DMS153 treated with DMSO at 0.1 percent for 48 hours (cell line): ENCODE data around the gene AGAP4.
"Not testable (repeated sequence)": the region's sequence is repeated elsewhere in the genome, so short reads cannot be mapped to it uniquely, and the experiment has no call there.

Experiments used
- DNase-seq: peaks from one replicate; lab custom pipeline; 2025; ENCODE audit not compliant: unreplicated experiment; lab: John Stamatoyannopoulos, UW

Gene AGAP4

DNA sequence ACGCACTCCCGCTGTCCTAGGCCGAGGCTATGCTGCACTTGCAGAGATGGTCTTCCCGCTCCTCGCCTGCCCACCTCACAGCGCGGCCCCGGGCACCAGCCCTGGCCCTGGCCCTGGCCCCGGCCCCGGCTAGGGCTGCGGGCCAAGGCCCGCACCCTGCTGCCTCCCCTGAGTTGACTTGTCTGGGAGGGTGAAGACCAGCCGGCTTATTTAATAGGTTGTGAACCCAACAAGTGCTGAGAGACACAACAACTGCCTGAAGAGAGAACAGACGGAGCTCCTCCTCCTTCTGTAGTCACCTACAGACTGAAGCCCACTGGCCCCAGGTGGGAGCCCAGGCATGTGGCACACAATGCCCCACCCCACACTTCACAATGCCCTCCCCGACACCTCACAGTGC, at the start of gene AGAP4:
Gene AGAP4, minus strand, starts transcription at position 101 of the 400 bp plus-strand sequence. CDS start 153 bp downstream, outside the sequence.
- DNase-seq, result not testable (repeated sequence)

DNA sequence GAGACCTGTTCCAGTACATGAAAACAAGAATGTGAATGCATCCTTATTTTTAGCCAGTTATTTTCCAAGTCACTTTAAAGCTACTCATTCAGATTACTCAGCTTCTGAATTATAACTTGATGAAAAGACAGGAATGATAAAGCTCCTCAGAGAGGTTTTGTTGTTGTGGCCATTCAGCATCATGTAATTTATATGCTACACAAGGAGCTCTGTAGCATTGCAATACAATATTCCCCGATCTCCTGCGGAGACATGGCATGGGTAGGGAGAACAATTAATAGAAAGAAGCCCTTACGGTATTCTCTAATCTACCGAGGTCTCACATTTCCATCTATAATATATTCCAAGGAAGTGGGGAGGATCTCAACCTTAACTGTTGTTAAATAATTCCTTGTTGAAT, 43.4 kb upstream of the AGAP4 start:
- not testable (repeated sequence) for DNase-seq

DNA sequence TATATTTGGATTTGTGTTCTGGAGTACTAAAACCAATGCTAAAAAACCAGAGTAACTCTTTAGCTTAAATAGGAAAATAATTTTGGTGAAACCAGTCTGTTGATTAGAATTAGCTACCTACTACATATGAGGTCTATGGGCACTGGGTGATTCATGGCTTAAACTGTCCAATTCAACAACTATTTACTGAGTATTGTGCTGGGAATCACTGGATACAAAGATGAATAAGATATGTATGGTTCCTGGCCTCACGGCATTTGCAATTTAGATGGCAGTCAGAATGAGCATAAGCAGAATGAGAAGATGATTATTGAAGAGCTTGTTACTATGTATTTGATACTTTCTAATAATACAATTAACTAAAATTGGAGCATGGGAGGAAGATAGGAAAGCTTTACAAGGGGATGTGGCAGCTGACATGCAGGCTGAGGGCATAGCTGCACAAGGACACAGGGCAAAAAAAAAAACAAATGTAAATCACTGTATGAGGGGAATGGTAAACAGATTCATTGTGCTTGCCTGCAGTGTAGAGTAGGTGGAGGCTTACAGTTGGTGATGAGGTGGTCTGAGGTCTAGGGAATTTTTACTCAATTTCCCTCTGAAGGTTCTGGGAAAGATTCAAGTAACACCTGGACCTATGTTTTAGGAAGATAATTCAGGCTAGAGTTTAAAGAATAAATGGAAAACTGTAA, 42.4 kb upstream of the AGAP4 start:
- not testable (repeated sequence) for DNase-seq

DNA sequence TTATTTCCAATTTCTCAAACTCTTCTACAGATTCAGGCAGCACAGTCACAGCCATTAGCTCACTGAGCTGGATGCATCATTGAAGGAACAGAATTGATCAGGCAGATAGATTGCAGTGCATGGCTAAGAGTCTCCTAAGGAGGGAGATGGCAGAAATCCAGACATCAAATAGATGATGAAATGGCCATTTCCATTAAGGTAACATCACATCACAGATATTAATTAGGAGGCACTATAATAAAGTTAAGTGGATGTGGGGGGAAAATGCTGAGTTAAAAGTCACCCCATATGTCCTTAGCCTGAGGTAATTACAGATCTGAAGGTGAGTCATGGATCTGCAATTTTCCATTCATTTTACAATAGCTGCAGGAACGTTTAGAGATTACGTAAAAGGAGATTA, 35.6 kb upstream of the AGAP4 start:
- not testable (repeated sequence) for DNase-seq

DNA sequence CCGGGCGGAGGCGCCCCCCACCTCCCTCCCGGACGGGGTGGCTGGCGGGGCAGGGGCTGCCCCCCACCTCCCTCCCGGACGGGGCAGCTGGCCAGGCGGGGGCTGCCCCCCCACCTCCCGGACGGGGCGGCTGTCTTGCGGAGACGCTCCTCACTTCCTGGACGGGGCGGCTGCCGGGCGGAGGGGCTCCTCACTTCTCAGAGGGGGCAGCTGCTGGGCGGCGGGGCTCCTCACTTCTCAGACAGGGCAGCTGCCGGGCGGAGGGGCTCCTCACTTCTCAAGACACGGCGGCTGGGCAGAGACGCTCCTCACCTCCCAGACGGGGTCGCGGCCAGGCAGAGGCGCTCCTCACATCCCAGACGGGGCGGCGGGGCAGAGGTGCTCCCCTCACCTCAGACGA, 18.1 kb upstream of the AGAP4 start:
- DNase-seq, result not testable (repeated sequence)

DNA sequence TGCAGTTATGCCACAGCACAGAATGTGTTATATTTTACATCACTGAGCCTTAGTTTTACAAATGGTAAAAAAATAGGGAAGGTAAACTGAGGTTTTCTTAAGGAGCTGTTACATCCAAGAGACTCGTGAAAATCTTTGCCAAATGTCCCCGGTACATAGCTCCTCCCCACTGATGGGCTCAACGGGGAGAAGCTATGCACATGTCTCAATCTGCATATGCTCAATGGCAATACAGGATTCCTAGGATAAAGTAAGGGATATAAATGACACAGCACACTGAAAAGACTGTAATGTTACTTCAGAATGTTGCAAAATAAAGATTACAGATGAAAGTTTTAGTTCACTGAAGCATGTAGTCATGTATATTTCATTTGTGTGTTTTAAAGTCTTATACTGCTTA, 17.0 kb upstream of the AGAP4 start:
- DNase-seq, result not testable (repeated sequence)

DNA sequence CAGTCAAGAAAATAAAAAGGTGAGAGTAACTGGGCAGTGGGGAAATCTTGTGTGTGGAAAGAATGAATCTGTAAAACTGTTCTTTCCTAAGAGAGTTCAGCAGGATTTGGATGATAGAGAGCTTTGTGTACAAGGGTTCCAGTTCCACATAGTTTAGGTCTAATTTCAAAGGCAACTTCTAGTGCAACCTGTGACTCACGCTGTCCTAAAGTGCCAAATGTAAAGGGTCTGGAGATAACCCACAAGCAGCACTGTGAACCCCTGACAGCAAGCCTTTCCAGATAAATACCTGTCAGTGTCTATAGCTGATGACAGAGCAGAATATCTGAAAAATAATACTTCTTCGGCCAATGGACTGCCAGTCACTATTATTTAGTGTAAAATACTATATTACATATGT, 16.3 kb upstream of the AGAP4 start:
- not testable (repeated sequence) for DNase-seq

DNA sequence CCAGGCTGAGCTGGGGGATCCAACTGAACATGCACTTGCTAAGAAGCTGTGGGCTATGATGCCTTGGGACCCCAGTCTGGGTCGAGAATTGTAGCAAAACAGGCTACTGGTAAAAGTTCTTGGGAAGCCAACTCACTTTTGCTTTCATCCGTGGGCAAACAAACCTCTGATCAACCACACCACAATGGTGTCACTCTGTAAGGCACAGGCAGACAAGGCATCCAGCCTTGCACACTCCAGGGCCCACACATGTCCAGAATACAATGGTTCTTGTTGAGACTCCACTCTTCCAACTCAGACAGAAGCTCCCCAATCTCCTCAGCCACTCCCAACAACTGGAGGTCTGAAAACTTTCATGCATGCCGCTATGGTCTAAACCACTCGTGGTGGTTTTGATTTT, 10.6 kb upstream of the AGAP4 start:
- DNase-seq, result not testable (repeated sequence)

DNA sequence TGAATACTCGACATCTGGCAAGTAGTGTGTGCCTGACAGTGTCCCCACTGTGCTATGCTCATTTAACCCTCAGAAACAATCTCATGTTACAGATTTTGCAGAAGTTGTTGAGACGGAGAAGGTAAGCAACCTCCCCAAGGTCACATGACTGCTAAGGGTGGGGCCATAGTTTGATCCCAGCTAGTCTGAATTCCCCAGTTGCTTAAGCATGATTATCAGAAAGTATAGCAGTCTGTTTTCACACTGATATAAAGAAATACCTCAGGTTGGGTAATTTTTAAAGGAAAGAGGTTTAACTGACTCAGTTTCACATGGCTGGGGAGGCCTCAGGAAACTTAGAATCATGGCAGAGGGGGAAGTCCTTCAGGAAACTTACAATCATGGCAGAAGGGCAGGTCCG, 1.2 kb upstream of the AGAP4 start:
- not testable (repeated sequence) for DNase-seq

DNA sequence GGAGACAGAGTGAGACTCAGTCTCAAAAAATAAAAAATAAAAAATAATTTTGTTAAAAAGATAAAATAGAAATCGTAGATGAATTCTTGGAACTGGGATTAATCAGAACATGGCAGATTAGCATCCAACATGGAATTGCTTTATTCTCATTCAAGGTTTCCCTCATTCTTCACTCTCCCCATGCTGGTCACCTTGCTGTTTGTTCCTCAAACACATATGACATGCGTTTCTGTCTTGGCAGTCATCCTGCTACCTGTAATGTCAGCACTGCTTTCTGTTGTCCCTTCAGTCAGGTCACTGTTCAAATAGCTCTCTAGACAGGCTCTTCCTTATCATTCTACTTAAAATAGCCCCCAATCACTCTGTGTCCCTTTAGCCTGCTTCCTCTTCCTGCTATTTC, 24.4 kb downstream of the AGAP4 start:
- DNase-seq, result not testable (repeated sequence)

DNA sequence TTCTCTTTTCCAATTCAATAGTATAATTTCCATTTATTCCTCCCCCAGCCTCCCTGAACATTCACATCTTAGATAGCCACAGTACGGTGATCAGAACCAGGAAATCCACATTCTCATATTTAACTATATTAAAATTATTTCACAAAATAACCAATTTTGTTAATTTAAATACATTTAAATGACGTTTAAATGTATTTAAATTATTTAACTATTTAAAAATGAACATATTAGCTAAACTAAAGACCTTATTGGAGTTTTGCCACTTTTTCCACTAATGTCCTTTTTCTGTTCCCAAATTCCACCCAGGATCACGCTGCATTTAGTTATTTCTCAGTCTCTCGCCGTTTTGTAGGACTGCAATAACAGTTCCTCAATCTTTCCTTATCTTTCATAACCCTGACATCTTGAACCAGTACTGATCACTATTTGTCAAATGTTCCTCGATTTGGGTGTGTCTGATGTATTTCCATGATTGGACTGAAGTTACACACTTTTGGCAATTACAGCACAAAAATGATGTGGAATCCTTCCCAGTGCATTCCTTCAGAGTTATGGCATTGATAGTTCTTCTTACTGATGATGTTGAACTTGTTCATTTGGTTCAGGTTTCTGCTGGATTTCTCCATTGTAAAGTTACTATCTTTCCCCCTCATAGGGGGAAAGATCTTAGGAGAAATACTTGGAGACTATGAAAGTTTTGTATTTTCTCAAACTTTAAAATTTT, 27.0 kb downstream of the AGAP4 start:
- DNase-seq, result not testable (repeated sequence)

DNA sequence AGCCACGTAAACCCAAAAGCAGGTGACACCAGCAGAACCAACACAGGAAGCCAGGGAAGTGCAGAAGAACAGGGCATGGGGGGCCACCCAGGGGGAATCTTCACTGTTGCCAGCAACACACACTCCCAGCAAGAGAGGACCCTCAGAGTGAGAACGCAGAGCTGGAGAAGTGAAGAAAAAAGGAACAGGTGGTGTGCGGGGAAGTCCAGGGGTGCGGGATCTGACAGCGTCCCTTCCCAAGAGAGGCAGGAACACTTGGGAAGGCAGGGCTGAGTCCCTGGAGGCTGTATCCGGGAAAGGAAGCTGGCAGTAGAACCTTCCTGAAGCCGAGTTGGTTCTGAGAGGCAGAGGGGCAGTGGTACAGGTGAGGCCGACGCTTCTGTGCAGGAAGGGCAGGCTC, 27.7 kb downstream of the AGAP4 start:
- no peak for DNase-seq

DNA sequence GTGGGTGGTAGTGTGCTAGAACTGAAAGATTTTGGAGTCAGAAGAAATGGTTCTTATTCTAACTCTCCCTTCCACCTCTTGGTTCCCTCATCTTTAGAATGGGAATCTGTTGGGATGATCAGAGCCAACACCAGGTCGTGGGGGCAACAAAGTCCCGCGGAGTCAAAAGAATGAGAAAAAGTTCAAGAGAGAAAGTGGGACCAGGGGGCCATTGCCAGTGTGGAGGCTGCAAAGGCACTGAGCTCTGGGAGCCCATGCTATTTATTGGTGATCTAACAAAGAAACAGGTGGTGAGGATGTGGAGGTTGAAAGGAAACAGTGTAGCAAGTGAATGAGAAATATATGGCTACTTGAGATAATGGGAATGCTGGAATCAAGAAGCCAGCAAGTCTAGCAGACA, 29.4 kb downstream of the AGAP4 start:
- DNase-seq, result no peak

DNA sequence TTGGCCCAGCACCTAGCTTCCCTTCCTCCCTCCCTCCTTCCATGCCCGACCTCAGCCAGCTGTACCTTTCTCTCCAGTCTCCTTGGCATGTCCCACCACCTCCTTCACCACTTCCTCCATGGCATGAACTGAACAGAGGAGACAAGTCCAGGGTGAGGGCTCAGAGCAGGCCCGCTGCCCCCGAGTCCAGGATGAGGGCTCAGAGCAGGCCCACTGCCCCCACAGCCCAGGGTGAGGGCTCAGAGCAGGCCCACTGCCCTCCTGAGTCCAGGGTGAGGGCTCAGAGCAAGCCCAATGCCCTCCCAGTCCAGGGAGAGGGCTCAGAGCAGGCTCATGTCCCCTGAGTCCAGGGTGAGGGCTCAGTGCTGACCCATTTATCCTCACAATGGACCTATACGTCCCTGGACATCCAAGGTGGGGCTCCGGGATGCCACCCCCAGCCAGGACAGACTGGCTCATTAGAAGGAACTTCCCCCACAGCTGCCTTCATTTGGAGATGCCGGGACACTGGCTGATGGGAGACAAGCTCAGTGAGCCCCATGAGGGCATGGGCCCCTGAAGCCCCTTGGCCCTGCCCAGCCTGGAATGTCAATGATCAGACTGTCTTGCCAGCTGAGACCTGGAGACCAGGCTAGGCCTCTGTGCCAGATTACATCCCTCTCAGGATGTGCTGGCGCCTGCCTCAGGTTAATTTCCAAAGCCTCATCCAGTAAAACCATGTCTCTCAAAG, 30.0 kb downstream of the AGAP4 start:
- no peak for DNase-seq

DNA sequence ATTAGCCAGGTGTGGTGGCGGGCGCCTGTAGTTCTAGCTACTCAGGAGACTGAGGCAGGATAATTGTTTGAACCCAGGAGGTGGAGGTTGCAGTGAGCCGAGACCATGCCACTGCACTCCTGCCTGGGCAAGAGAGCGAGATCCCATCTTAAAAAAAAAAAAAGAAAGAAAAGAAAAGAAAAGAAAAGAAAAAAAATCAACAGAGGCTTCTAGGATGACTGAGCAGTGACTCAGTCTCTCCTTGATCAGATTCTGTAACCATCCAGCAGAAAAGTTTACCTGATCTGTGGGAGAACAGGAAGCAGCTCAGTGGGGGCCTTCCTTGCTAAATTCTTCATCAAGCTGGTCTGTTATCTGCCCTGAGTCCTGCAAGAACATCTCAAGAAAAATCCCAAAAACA, 33.2 kb downstream of the AGAP4 start:
- not testable (repeated sequence) for DNase-seq

DNA sequence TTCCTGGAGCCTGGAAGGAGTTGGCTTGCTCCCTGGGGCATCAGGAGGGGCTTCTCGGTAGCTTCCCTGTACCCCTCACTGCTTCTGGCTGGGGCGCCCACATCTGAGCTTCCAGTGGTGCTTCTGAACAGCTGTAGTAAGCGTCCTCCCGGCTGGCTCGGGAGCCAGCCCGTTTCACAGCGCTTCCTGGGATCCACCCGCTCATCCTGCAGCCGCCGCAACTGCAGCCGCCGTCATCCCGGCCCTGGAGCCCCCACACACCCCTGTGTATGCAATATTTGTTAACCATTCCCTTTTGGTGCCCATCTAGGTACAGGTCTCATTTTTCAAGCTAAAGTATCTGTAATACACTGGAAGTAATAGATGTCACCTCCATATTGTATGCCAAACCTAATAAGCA, 34.3 kb downstream of the AGAP4 start:
- DNase-seq, result not testable (repeated sequence)

DNA sequence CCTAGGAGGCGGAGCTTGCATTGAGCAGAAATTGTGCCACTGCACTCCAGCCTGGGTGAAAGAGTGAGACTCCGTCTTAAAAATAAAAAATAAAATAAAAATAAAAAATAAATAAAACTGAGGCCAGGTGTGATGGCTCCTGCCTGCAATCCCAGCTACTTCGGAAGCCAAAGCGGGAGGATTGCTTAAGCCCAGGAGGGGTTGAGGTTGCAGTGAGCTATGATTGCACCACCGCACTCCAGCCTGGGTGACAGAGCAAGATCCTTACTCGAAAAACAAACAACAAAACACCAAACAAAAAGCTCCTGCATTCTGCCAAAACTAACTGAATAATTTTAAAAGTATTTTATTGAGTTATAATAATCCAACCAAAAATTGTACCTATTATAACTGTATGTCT, 36.2 kb downstream of the AGAP4 start:
- DNase-seq, result no peak

DNA sequence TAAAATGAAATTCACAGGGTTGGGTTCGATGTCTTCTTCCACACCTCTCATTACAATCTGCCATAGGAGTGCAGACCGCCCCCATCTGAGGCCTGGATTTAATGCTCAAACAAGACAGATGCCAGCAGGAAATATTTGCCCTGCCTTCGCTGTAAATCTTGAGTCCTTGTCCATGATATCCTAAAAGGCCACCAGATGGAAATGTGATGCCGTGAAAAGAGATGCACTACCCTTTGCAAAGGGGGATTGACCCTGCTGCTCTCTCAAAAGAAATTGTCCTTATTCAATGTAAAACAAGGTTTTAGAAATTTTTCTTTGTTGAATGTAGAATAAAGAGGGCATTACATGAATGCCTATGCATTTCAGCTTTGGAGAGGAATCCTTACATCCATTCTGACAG, 37.5 kb downstream of the AGAP4 start:
- no peak for DNase-seq

DNA sequence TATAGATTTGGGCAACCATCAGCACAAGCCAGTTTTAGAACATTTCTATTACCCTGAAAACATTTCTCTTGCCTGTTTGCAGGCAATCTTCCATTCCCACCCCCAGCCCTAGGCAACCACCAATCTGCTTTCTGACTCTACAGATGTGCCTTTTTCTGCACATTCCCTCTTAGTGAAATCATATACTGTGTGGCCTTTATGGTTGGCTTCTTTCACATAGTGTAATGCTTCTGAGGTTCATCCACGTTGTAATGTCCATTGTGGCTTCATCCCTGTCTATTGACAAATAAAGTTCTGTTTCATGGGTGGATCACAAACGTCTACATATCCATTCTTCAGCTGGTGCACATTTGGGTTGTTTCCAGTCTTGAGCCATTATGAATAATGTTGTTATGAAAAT, 42.3 kb downstream of the AGAP4 start:
- not testable (repeated sequence) for DNase-seq

DNA sequence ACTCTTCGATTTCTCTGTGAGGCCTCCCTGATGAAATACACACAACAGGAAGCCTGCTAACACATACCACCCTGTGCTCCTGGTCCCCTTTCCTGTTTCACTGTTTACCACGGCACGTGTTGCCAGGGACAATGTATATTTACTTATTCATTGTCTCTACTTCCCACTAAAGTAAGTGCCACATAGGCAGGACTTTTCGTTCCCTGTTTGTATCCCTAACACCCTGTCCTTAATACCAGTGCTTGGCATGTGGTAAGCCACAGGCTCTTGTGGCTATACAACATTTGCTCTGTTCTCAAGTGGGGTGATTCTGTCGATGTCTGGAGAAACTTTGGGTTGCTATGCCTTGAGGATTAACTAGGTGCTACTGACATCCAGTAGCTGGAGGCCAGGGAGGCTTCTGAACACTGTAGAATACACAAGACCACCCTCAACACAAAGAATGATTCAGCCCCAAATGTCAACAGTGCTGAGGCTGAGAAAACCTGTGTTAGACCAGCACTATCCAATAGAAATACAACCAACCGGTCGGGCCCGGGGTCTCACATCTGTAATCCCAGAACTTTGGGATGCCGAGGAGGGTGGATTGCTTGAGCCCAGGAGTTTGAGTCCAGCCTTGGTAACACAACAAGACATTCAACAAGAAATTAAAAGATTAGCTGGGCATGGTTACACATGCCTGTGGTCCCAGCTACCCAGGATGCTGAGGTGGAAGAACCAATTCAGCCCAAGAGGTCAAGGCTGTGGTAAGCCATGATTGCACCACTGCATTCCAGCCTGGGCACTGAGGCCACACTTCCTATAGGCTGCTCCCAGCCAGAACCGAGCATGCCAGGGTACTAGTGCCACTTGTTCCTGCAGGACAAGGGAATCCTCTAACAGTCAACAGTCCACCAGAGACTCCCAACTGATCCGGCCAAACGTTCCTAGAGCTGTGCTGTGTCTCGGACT, 44.0 kb downstream of the AGAP4 start:
- DNase-seq, result not testable (repeated sequence)

DNA sequence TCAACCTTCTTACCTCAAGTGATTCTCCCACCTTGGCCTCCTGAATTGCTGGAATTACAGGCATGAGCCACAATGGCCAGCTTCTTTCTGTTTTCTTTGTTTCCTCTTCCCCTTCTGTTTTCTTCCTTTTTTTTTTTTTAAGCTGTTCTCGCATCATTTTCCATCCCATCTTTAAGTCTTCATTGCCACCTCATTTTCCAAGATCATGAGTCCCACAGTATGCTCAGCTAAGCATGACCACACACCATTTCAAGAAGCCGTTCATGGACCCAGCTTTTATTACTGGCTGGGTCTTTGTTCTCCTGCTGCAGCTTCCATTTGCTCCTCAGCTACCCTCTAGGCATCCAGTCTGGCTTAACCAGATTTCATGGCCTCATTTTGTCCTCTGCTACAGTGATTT, 52.5 kb downstream of the AGAP4 start:
- DNase-seq, result not testable (repeated sequence)
